Spleen (tissue), 11 donors: ENCODE results near the gene NDST3. TPM values are rescaled to one million over a fixed set of nuclear protein-coding genes. Genes with fewer than 3 reads are reported as not detected.
A peak's percentile ranks its signal among the peaks of the same experiment; 100 is the strongest.

Experiments
- DNase-seq: peaks from one replicate; pipeline ENCODE4 v3.0.0-alpha.2; 2020
- H3K27ac ChIP-seq, 8 donors: fragments of 200-600 bp; sonication (generic) in 7 of 8; 1 replicate in 4 of 8; 2 replicates in 4 of 8; pipeline versions ENCODE4 v1.5.0 to v1.8.0; 2016 to 2021; ENCODE audit warnings: inconsistent platforms in 4 of 8, mild to moderate bottlenecking in 4 of 8, moderate library complexity in 1 of 8
- H3K27me3 ChIP-seq, 7 donors: fragments of 200-600 bp; sonication (generic) in 6 of 7; replicated peaks in 1 of 7; 1 replicate in 4 of 7; 2 replicates in 3 of 7; pipeline versions ENCODE4 v1.5.0 to v1.8.0; 2016 to 2021; ENCODE audit warnings: inconsistent platforms in 3 of 7, mild to moderate bottlenecking in 1 of 7
- H3K36me3 ChIP-seq, 6 donors: fragments of 200-600 bp; sonication (generic) in 5 of 6; 1 replicate in 4 of 6; 2 replicates in 2 of 6; pipeline versions ENCODE4 v1.5.0 to v1.8.0; 2016 to 2021; ENCODE audit warnings: inconsistent platforms in 2 of 6
- H3K4me1 ChIP-seq, 6 donors: fragments of 200-600 bp; sonication (generic) in 5 of 6; 1 replicate in 3 of 6; 2 replicates in 3 of 6; pipeline versions ENCODE4 v1.5.0 to v1.8.0; 2016 to 2021; ENCODE audit warnings: inconsistent platforms in 3 of 6
- H3K4me3 ChIP-seq, 8 donors: fragments of 200-600 bp; sonication (generic) in 7 of 8; 1 replicate in 4 of 8; 2 replicates in 4 of 8; pipeline versions ENCODE4 v1.5.0 to v1.8.0; 2016 to 2021; ENCODE audit warnings: inconsistent platforms in 4 of 8, mild to moderate bottlenecking in 4 of 8, moderate library complexity in 2 of 8
- H3K9me3 ChIP-seq, 8 donors: fragments of 200-600 bp; sonication (generic) in 7 of 8; 1 replicate in 4 of 8; 2 replicates in 4 of 8; pipeline versions ENCODE4 v1.5.0 to v1.8.0; 2016 to 2021; ENCODE audit warnings: inconsistent platforms in 4 of 8
- CTCF ChIP-seq, 11 experiments: fragments of 200-600 bp in 7 of 11; fragments of 450-650 bp in 4 of 11; sonication (generic) in 4 of 11; IDR thresholded peaks in 8 of 11; conservative IDR thresholded peaks in 3 of 11; 1 replicate in 7 of 11; 2 replicates in 4 of 11; pipeline versions ENCODE4 v1.4.0 to v1.8.0; 2016 to 2021; ENCODE audit warnings: antibody characterized with exemption in 11 of 11, inconsistent platforms in 4 of 11, mild to moderate bottlenecking in 1 of 11
- POLR2A ChIP-seq, 3 donors: fragments of 450-650 bp; IDR thresholded peaks; one replicate each; pipeline ENCODE4 v1.5.1; 2017; ENCODE audit warnings: antibody characterized with exemption in 3 of 3, mild to moderate bottlenecking in 1 of 3
- POLR2AphosphoS5 ChIP-seq, 3 donors: sonication (generic); formaldehyde crosslinking; IDR thresholded peaks; one replicate each; pipeline ENCODE4 v1.5.1; 2017; ENCODE audit warnings: antibody characterized with exemption in 3 of 3
- WGBS, 5 donors: extraction: QIAGEN DNeasy Blood & Tissue Kit in 3 of 5; methylation state at CpG; one replicate each; pipeline versions ENCODE4 v1.1.5 to v1.1.7; 2013 to 2018; 5-methylcytosine and 5-hydroxymethylcytosine counted together
- intact Hi-C: fragments of 100-400 bp; cut with DNase I; formaldehyde crosslinking; loops from one replicate; pipeline ENCODE4 v1.15.0; 2023; ENCODE audit warnings: low total_unique reads
- polyA plus RNA-seq, 3 donors: library from polyadenylated mRNA; stranded (reverse); fragments of 200-250 nt; gene quantifications; one replicate each; pipeline ENCODE4 v1.2.1, GENCODE V29; 2013
- total RNA-seq, 7 donors: library from RNA; depleted of rRNA in 3 of 7; stranded (reverse); fragments of >200 nt in 3 of 7; fragmentation: NEBNext Ultra II Directional in 4 of 7; extraction: Animal tissue kit (Norgen Biotek cat#: 25700) in 4 of 7; gene quantifications; one replicate each; pipeline versions ENCODE4 v1.1.0 to v1.2.1, GENCODE V29; 2016 to 2021
- donor health status: healthy with polysubstance abuse.
- donor health status: DM: no; HTN: no; CAD: no; lungs with moderate emphysema.
- donor health status: DM: no; HTN: no; CAD: no.
- donor health status: Bipolar disorder and iron deficiency.
- donor health status: healthy.
- donor health status: DM: no; HTN: no; CAD: no.
- donor health status: DM: yes; HTN: yes; CAD: no.

Gene NDST3
- total and polyA plus RNA-seq, 10 donors, result 0.24 to 21.9 (median 5.7) TPM

GRCh38 chr4:118033148-118034052, 886 bp upstream of the NDST3 start:
- DNase-seq, result peak; percentile 83
- intact Hi-C loops, result no loop called here
- TF ChIP-seq POLR2A (IDR thresholded peaks at IDR 0.05), result no peak
- no peak for TF ChIP-seq CTCF (IDR thresholded peaks at IDR 0.05 in 8 of 11, conservative IDR thresholded peaks at IDR 0.05 in 3 of 11)
- peak in 2 of 3 donors; percentile 29 to 46 for TF ChIP-seq POLR2AphosphoS5 (IDR thresholded peaks at IDR 0.05)
- H3K36me3 ChIP-seq, result no peaks in the 10 kb centered on the region
- peaks cover 0 to 68% (median 25%) of the 10 kb centered on the region in 7 donors for H3K27me3 ChIP-seq
- peaks cover 2 to 19% (median 8%) of the 10 kb centered on the region in 6 donors for H3K4me1 ChIP-seq
- peak overlapping the region; percentile 21 to 70 (median 44) for H3K4me3 ChIP-seq
- no peaks in the 10 kb centered on the region for H3K9me3 ChIP-seq
- 1 to 4% (median 2%) methylated on average over 45 to 100 of the region's 100 CpGs for WGBS, 5 donors
- H3K27ac ChIP-seq, result peak overlapping the region in 4 of 8 donors; percentile 33 to 67 (median 50)

- no peak for DNase-seq
- 75 to 87% (median 79%) methylated on average over 1 of the region's 1 CpG for WGBS, 5 donors
- Histone ChIP-seq H3K27ac (no peak overlapping the region), H3K27me3 (peaks cover 0 to 59% (median 25%) of the 10 kb centered on the region in 7 donors), H3K9me3 (no peaks in the 10 kb centered on the region), H3K4me3 (peak overlapping the region in 1 of 8 donors; percentile 51), H3K4me1 (peaks cover 2 to 19% (median 8%) of the 10 kb centered on the region in 6 donors), H3K36me3 (no peaks in the 10 kb centered on the region)
- intact Hi-C loops, result no loop called here
- TF ChIP-seq POLR2AphosphoS5 (IDR thresholded peaks at IDR 0.05) (no peak), POLR2A (IDR thresholded peaks at IDR 0.05) (no peak), CTCF (IDR thresholded peaks at IDR 0.05 in 8 of 11, conservative IDR thresholded peaks at IDR 0.05 in 3 of 11) (no peak)
These were observed 1.0 kb downstream of the NDST3 start for GRCh38 chr4:118035309-118035708.

- Histone ChIP-seq H3K4me3 (peak overlapping the region in 1 of 8 donors; percentile 51), H3K4me1 (peaks cover 2 to 19% (median 8%) of the 10 kb centered on the region in 6 donors), H3K27me3 (peaks cover 0 to 53% (median 25%) of the 10 kb centered on the region in 7 donors), H3K36me3 (no peaks in the 10 kb centered on the region), H3K27ac (no peak overlapping the region), H3K9me3 (no peaks in the 10 kb centered on the region)
- intact Hi-C loops, result no loop called here
- WGBS, 5 donors, result 62 to 73% (median 63%) methylated on average over 2 of the region's 2 CpGs
- DNase-seq, result no peak
- TF ChIP-seq POLR2AphosphoS5 (IDR thresholded peaks at IDR 0.05) (no peak), POLR2A (IDR thresholded peaks at IDR 0.05) (no peak), CTCF (IDR thresholded peaks at IDR 0.05 in 8 of 11, conservative IDR thresholded peaks at IDR 0.05 in 3 of 11) (no peak)
These were observed 2.0 kb downstream of the NDST3 start for GRCh38 chr4:118036336-118036735.

GRCh38 chr4:118037955-118038354, 3.7 kb downstream of the NDST3 start:
- intact Hi-C loops, result no loop called here
- Histone ChIP-seq H3K4me1 (peaks cover 2 to 16% (median 6%) of the 10 kb centered on the region in 6 donors), H3K4me3 (no peak overlapping the region), H3K27me3 (peaks cover 0 to 37% (median 12%) of the 10 kb centered on the region in 7 donors), H3K27ac (no peak overlapping the region), H3K9me3 (no peaks in the 10 kb centered on the region), H3K36me3 (no peaks in the 10 kb centered on the region)
- WGBS, 5 donors, result 86 to 98% (median 90%) methylated on average over 1 of the region's 1 CpG
- TF ChIP-seq CTCF (IDR thresholded peaks at IDR 0.05 in 8 of 11, conservative IDR thresholded peaks at IDR 0.05 in 3 of 11) (no peak), POLR2AphosphoS5 (IDR thresholded peaks at IDR 0.05) (no peak), POLR2A (IDR thresholded peaks at IDR 0.05) (no peak)
- DNase-seq, result no peak
